ENCODE data around the gene C17orf75.

C17orf75 gene

DNA sequence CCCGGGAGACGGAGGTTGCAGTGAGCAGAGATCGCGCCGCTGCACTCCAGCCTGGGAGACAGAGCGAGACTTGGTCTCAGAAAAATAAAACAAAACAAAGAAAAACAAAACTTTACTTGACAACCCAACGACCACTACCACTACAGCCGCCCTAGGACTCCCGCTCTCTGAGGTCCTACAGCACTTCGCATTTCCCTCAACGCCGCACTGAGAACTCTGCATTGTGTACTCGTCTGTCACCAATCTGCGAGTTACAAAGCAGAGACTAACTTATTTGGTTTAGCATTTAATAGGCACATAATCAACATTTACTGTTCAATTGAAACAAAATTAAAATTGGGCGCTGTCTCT is 7.5 kb upstream of the C17orf75 start:
- Mint-ChIP-seq H3K9me3 (no peaks in the 10 kb centered on the region), H3K27ac (peak overlapping the region; percentile 99 to 100 (median 100)), H3K27me3 (ENCODE audit: low read depth) (no peaks in the 10 kb centered on the region), H3K4me3 (peak overlapping the region; percentile 97 to 100 (median 99)), H3K4me1 (peaks cover 28% of the 10 kb centered on the region), H3K36me3 (ENCODE audit: low read depth) (peaks cover 33% of the 10 kb centered on the region)
- TF ChIP-seq, protein P1, sequence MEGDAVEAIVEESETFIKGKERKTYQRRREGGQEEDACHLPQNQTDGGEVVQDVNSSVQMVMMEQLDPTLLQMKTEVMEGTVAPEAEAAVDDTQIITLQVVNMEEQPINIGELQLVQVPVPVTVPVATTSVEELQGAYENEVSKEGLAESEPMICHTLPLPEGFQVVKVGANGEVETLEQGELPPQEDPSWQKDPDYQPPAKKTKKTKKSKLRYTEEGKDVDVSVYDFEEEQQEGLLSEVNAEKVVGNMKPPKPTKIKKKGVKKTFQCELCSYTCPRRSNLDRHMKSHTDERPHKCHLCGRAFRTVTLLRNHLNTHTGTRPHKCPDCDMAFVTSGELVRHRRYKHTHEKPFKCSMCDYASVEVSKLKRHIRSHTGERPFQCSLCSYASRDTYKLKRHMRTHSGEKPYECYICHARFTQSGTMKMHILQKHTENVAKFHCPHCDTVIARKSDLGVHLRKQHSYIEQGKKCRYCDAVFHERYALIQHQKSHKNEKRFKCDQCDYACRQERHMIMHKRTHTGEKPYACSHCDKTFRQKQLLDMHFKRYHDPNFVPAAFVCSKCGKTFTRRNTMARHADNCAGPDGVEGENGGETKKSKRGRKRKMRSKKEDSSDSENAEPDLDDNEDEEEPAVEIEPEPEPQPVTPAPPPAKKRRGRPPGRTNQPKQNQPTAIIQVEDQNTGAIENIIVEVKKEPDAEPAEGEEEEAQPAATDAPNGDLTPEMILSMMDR (IDR thresholded peaks at IDR 0.05; ENCODE audit: unreplicated experiment in 3 of 3): no peak

- Mint-ChIP-seq H3K4me3 (peak overlapping the region in 2 of 3 experiments; percentile 62 to 72), H3K36me3 (ENCODE audit: low read depth) (peaks cover 25% of the 10 kb centered on the region), H3K27ac (peak overlapping the region in 2 of 3 experiments; percentile 62 to 73), H3K4me1 (peaks cover 21% of the 10 kb centered on the region), H3K9me3 (no peaks in the 10 kb centered on the region), H3K27me3 (ENCODE audit: low read depth) (no peaks in the 10 kb centered on the region)
- TF ChIP-seq, protein P1 (IDR thresholded peaks at IDR 0.05; ENCODE audit: unreplicated experiment in 3 of 3): no peak
Observed at GRCh38 chr17:32348483-32348800, 6.5 kb upstream of the C17orf75 start.

DNA sequence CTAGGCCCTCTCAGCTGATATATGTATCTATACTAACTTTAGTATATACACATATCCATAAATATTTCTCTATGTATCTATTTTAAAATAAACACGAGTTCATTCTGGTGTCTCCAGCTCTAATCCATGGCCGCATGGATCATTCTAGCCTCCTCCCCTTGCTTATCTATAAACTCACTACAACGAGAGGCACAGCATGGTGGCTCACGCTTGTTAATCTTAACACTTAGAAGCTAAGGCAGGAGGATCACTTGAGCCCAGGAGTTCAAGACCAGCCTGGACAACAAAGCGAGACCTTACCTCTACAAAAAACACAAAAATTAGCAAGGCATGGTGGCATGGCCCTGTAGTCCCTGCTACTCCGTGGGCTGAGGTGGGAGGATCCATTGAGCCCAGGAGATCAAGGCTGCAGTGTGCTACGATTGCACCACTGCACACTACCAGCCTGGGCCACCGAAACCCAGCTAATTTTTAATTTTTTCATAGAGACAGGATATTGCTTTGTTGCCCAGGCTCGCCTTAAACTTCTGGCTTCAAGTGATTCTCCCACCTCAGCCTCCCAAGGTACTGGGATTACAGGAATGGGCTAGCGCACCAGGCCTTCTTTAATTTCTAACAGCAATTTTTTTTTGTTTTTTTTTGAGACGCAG is 4.1 kb upstream of the C17orf75 start:
- H3K4me3 Mint-ChIP-seq: peak overlapping the region in 2 of 3 experiments; percentile 46 to 47
- H3K27ac Mint-ChIP-seq: no peak overlapping the region
- H3K9me3 Mint-ChIP-seq: no peaks in the 10 kb centered on the region
- TF ChIP-seq, protein P1 (IDR thresholded peaks at IDR 0.05; ENCODE audit: unreplicated experiment in 3 of 3): no peak
- H3K36me3 Mint-ChIP-seq (ENCODE audit: low read depth): peaks cover 10% of the 10 kb centered on the region
- peaks cover 21% of the 10 kb centered on the region for H3K4me1 Mint-ChIP-seq
- no peaks in the 10 kb centered on the region for H3K27me3 Mint-ChIP-seq (ENCODE audit: low read depth)

GRCh38 chr17:32342603-32343325 is 791 bp upstream of the C17orf75 start:
- H3K27me3 Mint-ChIP-seq (ENCODE audit: low read depth): no peaks in the 10 kb centered on the region
- peaks cover 19% of the 10 kb centered on the region for H3K4me1 Mint-ChIP-seq
- H3K4me3 Mint-ChIP-seq: peak overlapping the region; percentile 95 to 99 (median 95)
- H3K9me3 Mint-ChIP-seq: no peaks in the 10 kb centered on the region
- H3K36me3 Mint-ChIP-seq (ENCODE audit: low read depth): peaks cover 15% of the 10 kb centered on the region
- TF ChIP-seq, protein P1 (IDR thresholded peaks at IDR 0.05; ENCODE audit: unreplicated experiment in 3 of 3): no peak
- peak overlapping the region; percentile 94 to 99 (median 97) for H3K27ac Mint-ChIP-seq

DNA sequence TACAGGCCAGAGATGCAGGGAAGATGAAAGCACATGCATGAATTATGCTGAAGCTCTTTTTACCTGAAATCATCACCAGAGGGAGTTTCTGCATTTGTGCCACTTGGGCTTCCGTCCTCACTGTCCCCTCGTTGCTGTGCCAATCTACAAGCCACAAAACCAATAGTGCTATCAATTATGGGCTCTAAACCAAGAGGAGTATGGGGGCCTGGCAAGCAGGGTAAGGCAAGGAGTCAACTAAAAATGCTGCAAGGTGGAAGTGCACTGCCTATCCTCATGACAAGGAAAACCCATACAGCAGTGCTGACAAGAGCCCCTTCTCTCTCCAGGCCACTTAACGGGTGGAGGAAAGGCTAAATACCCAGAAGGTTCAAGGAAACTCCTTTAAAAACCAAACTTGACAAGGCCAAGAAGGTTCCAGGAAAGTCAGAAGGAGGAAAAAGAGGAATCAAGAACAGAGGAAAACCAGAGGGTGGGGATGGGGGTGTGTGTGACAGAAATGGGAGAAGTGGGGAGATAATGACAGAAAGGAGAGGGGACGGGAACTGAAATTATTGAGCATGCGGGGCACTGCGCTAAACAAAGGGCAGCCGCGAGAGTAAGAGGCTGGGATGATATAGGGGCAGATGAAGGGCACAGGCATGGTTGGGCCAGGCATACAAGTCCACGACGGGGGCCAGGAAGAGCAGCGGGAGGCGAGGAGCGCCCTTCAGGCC is 674 bp downstream of the C17orf75 start:
- Mint-ChIP-seq H3K27me3 (ENCODE audit: low read depth) (no peaks in the 10 kb centered on the region), H3K36me3 (ENCODE audit: low read depth) (peaks cover 17% of the 10 kb centered on the region), H3K9me3 (no peaks in the 10 kb centered on the region), H3K4me3 (peak overlapping the region; percentile 95 to 99 (median 95)), H3K4me1 (peaks cover 19% of the 10 kb centered on the region), H3K27ac (peak overlapping the region; percentile 94 to 99 (median 97))
- TF ChIP-seq, protein P1 (IDR thresholded peaks at IDR 0.05; ENCODE audit: unreplicated experiment in 3 of 3): peak in 2 of 3 experiments; percentile 23 to 25

Measured in nephron (organoid).